RWPE1 (cell line): Measurements from ENCODE around the gene CFH.
"Not testable (repeated sequence)": the region's sequence is repeated elsewhere in the genome, so short reads cannot be mapped to it uniquely, and the experiment has no call there.

Experiments used
- CTCF ChIA-PET: fragments of 350-600 bp; sonication (Branson Sonifier 250); formaldehyde crosslinking; extraction: SDS; loops from one replicate; lab custom pipeline; 2021; lab: Yijun Ruan, JAX
- POLR2A ChIA-PET: fragments of 400-600 bp; formaldehyde crosslinking; extraction: SDS; loops from one replicate; lab custom pipeline; 2020; ENCODE audit warnings: antibody characterized with exemption; ENCODE audit not compliant: low non-redundant PET; lab: Yijun Ruan, JAX
- DNase-seq: peaks from one replicate; pipeline ENCODE4 v3.0.0; 2012; ENCODE audit warnings: low spot score
- H3K27ac ChIP-seq: fragments of 450-650 bp; 2 replicates; pipeline ENCODE4 v1.5.1; 2017
- TF ChIP-seq, protein P1 (sequence below): fragments of 450-650 bp; conservative IDR thresholded peaks from 2 replicates; pipeline ENCODE4 v1.5.1; 2017; ENCODE audit warnings: low read depth, mild to moderate bottlenecking

The CFH gene

DNA sequence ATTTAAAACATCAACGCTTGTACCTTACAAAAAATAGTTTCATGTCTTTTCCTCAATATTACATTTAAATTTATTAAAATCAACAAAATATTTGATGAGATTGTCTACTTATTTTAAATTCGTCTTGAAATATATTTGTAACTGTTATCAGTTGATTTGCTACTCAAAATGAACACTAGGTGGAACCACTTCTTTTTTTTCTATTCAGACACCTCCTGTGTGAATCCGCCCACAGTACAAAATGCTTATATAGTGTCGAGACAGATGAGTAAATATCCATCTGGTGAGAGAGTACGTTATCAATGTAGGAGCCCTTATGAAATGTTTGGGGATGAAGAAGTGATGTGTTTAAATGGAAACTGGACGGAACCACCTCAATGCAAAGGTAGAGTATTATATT, 91.4 kb downstream of the CFH start:
- CTCF ChIA-PET, H3K27ac ChIP-seq, POLR2A ChIA-PET: not testable (repeated sequence)
- TF ChIP-seq, protein P1, sequence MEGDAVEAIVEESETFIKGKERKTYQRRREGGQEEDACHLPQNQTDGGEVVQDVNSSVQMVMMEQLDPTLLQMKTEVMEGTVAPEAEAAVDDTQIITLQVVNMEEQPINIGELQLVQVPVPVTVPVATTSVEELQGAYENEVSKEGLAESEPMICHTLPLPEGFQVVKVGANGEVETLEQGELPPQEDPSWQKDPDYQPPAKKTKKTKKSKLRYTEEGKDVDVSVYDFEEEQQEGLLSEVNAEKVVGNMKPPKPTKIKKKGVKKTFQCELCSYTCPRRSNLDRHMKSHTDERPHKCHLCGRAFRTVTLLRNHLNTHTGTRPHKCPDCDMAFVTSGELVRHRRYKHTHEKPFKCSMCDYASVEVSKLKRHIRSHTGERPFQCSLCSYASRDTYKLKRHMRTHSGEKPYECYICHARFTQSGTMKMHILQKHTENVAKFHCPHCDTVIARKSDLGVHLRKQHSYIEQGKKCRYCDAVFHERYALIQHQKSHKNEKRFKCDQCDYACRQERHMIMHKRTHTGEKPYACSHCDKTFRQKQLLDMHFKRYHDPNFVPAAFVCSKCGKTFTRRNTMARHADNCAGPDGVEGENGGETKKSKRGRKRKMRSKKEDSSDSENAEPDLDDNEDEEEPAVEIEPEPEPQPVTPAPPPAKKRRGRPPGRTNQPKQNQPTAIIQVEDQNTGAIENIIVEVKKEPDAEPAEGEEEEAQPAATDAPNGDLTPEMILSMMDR, result peak; percentile 46
- DNase-seq, result peak; percentile 22

DNA sequence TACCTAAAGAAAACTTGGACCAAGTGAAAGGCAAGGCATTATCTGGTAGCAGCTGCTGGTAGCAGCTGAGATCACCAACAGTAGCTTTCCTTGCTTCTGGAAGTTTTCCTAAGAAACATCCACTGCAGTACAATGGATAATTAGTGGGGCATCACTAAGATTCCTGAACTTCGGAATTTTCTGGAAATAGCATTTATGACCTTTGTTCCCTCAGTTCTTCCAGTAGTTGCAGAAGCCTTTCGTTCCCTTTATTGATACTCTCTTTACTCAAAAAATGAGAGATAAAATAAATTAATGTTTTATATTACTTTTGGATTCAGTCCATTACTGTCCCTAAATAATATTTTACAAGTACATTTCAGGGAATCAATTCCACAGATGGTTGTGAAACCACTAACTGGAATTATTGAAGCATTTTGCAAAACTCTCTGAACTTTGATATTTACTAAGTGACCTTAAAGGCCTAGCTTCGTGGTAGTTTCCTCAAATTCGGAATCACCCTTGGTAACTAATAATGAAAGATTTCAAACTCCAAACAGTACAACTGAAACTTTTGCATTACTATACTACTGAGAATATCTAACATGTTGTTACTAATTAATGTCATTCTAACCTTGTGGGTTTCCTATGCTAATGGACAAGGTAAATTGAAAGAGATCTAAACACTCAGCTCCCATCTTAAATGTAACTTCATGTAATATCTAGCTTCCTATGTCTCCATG, 113.3 kb downstream of the CFH start:
- H3K27ac ChIP-seq, POLR2A ChIA-PET: not testable (repeated sequence)

DNA sequence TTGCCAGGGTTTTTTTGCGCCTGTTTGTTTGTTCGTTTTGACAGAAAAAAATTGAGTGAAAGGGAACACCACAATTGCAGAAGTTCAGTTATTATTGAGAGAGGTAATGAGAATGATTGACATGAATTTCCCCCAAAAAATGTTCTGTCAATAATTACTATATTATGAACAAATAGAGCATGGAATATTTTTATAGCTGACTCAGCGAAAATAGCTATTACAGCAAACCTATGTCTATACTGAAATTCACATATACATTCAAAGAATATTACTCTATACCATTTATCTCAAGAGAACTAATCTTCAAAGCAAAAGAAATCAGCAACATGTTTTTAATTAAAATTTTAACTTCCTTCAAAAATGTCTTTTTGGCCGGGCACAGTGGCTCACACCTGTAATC, 118.0 kb downstream of the CFH start:
- POLR2A ChIA-PET, H3K27ac ChIP-seq, DNase-seq, CTCF ChIA-PET: not testable (repeated sequence)

More for the DNA sequence above, 113.3 kb downstream of the CFH start:
- CTCF ChIA-PET, DNase-seq: not testable (repeated sequence)

DNA sequence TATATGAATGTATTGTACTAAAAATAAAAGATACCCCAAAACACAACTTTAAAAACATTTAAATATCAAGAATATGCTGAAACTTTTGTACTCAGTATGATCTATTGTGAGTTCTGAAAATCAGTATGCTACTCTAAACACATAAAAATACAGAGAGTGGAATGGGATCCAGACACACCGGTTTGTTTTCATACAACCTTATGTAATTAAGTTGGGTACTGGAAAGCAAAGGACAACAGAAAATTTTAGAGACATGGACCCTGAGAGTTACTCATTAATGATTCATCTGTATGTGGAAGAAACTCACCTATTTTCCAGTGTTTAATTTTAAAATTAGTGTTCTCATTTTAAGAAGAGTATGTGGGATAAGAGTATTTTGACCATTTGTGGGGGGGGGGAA, 121.9 kb downstream of the CFH start:
- no peak for DNase-seq
- CTCF ChIA-PET, result no interaction called here
- POLR2A ChIA-PET, result no interaction called here
- H3K27ac ChIP-seq, result no peak overlapping the region
- TF ChIP-seq, protein P1, result no peak

DNA sequence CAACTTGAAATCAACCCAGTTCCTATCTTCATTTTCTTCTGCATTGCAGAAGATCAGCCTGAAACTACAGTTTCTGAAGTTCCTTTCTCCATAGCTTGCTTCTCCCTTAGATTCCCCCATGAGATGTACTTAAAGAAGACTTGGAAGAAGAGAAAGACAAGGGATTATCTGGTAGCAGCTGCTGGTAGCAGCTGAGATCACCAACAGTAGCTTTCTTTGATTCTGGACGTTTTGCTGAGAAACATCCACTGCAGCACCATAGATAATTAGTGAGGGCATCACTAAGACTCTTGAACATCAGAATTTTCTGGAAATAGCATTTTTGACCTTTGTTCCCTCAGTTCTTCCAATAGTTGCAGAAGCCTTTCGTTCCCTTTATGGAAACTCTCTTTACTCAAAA, 122.3 kb downstream of the CFH start:
- H3K27ac ChIP-seq, result no peak overlapping the region
- CTCF ChIA-PET, result no interaction called here
- TF ChIP-seq, protein P1, result no peak
- POLR2A ChIA-PET, result no interaction called here
- no peak for DNase-seq

DNA sequence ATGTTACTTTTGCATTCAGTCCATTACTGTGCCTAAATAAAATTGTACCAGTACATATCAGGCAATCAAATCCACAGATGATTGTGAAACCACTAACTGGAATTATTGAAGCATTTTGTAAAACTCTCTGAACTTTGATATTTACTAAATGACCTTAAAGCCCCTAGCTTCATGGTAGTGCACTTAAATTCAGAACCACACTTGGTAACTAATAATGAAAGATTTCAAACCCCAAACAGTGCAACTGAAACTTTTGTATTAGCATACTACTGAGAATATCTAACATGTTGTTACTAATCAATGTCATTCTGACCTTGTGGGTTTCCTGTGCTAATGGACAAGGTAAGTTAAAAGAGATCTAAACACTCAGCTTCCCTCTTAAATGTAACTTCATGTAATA, 122.8 kb downstream of the CFH start, which contains the start of gene CFHR3:
CFHR3 (plus strand) TSS at position 238 of the 400 bp plus-strand sequence; CDS start at position 285, 47 bp downstream.
- no peak for DNase-seq
- H3K27ac ChIP-seq, result no peak within 1 kb of the TSS
- ChIA-PET POLR2A (no interaction called here), CTCF (no interaction called here)
- TF ChIP-seq, protein P1, result no peak

DNA sequence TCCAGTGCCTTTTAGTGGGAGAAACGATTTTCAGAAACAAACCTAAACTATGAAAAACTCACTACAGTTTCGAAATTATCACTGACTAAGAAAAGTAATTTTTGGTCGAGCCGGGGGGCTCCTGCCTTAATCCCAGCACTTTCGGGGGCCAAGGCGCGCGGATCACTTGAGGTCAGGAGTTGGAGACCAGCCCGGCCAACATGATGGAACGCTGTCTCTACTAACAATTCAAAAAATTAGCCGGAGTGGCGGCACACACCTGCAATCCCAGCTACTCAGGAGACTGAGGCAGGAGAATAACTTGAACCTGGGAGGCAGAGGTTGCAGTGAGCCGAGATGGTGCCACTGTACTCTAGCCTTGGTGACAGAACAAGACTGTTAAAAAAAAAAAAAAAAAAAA, 125.8 kb downstream of the CFH start:
- DNase-seq, result no peak
- ChIA-PET CTCF (no interaction called here), POLR2A (no interaction called here)
- TF ChIP-seq, protein P1, result no peak
- no peak overlapping the region for H3K27ac ChIP-seq

DNA sequence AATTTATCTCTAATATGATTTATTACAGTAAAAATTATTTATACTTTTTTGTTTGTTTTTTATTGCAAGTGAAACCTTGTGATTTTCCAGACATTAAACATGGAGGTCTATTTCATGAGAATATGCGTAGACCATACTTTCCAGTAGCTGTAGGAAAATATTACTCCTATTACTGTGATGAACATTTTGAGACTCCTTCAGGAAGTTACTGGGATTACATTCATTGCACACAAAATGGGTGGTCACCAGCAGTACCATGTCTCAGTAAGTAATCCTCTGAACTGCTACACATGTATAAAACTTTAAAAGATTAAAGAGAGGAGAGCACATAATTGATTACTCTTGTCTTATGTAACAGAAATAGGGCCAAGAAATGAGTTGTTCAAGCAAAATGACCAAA, 127.2 kb downstream of the CFH start:
- DNase-seq, result no peak
- CTCF ChIA-PET, result no interaction called here
- no peak overlapping the region for H3K27ac ChIP-seq
- TF ChIP-seq, protein P1, result no peak
- POLR2A ChIA-PET, result no interaction called here

DNA sequence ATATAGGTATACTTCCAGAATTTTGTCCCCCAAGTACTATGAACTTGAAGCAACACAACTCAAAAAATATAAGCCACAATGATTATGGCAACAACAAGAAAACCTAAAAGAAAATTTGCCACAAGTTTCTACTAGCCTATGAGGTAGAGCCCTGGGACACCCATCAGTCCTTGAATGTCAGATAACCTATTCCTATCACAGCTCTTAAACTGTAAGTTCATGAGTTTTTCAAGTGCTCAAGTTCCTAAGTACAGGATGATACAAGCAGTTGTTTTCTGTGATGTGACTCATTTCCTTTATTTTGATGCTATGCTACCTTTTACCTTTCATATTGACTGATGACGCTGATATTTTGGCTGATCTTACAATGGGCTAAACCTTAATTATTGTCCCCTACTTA, 139.4 kb downstream of the CFH start:
- DNase-seq, CTCF ChIA-PET, H3K27ac ChIP-seq, POLR2A ChIA-PET: not testable (repeated sequence)

DNA sequence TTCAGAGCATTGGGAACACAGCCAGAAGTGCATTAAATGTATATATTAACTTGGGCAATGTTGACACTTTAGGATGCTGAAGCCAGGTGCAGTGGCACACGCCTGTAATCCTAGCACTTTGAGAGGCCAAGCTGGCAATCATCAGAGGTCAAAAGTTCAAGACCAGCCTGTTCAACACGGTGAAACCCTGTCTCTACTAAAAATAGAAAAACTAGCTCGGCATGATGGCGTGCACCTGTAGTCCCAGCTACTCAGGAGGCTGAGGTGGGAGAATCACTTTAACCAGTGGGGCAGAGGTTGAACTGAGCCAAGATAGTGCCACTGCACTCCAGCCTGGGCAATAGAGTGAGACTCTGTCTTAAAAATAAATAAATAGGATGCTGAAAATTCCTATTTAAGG, 142.3 kb downstream of the CFH start:
- DNase-seq, CTCF ChIA-PET, H3K27ac ChIP-seq, POLR2A ChIA-PET: not testable (repeated sequence)
